ENCODE measurements around the gene CNTNAP2. TPM values are rescaled to one million over a fixed set of nuclear protein-coding genes. Genes with fewer than 3 reads are reported as not detected.

Gene CNTNAP2
- total and polyA plus RNA-seq, 12 donors, result 0.07 to 0.77 (median 0.24) TPM

DNA sequence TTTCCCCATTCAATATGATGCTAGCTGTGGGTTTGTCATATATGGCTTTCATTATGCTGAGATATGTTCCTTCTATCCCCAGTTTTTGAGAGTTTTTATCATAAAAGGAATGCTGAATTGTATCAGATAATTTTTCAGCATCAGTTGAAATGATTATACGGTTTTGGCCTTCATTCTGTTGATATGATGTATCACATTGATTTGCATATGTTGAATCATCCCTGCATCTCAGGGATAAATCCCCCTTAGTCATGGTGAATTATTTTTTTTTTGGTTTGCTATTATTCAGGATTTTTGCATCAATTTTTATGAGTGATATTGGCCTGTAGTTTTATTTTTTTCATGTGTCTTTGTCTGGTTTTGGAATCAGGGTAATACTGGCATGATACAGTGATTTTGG lies 1321.6 kb downstream of the CNTNAP2 start:
- Histone ChIP-seq H3K4me1 (no peaks in the 10 kb centered on the region), H3K4me3 (no peak overlapping the region), H3K36me3 (no peaks in the 10 kb centered on the region), H3K9me3 (peaks cover 0 to 34% (median 12%) of the 10 kb centered on the region in 11 donors), H3K27ac (no peak overlapping the region), H3K27me3 (no peaks in the 10 kb centered on the region)
- ATAC-seq (no peak), DNase-seq (no peak)
- TF ChIP-seq CTCF (IDR thresholded peaks at IDR 0.05), result no peak
- intact Hi-C loops (cut with DNase I), result no loop called here
- WGBS, 2 donors, result 71 to 82% methylated on average over 1 of the region's 1 CpG

DNA sequence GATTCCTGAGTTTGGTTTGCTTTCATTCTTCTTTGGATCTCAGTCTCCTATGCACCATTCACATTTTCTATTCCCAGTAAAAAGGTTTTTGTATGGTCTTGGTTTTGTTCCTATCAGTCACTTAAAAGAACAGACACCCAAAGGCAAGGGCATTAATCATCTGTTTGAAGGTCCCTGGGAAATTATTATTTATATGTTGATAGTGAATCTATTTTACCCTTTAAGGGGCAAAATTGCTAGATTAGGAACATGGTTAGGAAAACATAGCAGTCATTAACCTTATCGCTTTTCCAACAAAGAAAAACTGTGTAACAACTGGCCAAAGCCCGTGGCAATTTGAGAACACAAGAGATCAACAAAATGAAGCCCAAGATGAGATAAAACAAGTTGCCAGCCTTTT lies 1327.3 kb downstream of the CNTNAP2 start:
- no peak overlapping the region for H3K27ac ChIP-seq
- intact Hi-C loops (cut with DNase I), result no loop called here
- ATAC-seq, result no peak
- H3K36me3 ChIP-seq, result no peaks in the 10 kb centered on the region
- 56 to 59% methylated on average over 2 of the region's 2 CpGs for WGBS, 2 donors
- TF ChIP-seq CTCF (IDR thresholded peaks at IDR 0.05), result no peak
- no peaks in the 10 kb centered on the region for H3K4me1 ChIP-seq
- no peaks in the 10 kb centered on the region for H3K27me3 ChIP-seq
- peaks cover 0 to 34% (median 12%) of the 10 kb centered on the region in 11 donors for H3K9me3 ChIP-seq
- no peak for DNase-seq
- H3K4me3 ChIP-seq, result no peak overlapping the region

GRCh38 chr7:147452816-147453215 lies 1336.2 kb downstream of the CNTNAP2 start:
- TF ChIP-seq CTCF (IDR thresholded peaks at IDR 0.05), result no peak
- no peaks in the 10 kb centered on the region for H3K9me3 ChIP-seq
- no peaks in the 10 kb centered on the region for H3K36me3 ChIP-seq
- no peak for DNase-seq
- no peak overlapping the region for H3K4me3 ChIP-seq
- no peaks in the 10 kb centered on the region for H3K27me3 ChIP-seq
- intact Hi-C loops (cut with DNase I), result no loop called here
- 58 to 75% methylated on average over 1 of the region's 1 CpG for WGBS, 2 donors
- no peak for ATAC-seq
- no peak overlapping the region for H3K27ac ChIP-seq
- H3K4me1 ChIP-seq, result no peaks in the 10 kb centered on the region

GRCh38 chr7:147465223-147465622 lies 1348.6 kb downstream of the CNTNAP2 start:
- DNase-seq (no peak), ATAC-seq (no peak)
- no peak for TF ChIP-seq CTCF (IDR thresholded peaks at IDR 0.05)
- Histone ChIP-seq H3K9me3 (peaks cover 0 to 2% (median 0%) of the 10 kb centered on the region in 11 donors), H3K27ac (no peak overlapping the region), H3K4me3 (no peak overlapping the region), H3K36me3 (no peaks in the 10 kb centered on the region), H3K4me1 (no peaks in the 10 kb centered on the region), H3K27me3 (no peaks in the 10 kb centered on the region)
- intact Hi-C loops (cut with DNase I), result no loop called here
- WGBS, 2 donors, result 95 to 97% methylated on average over 2 of the region's 2 CpGs

Data from heart right ventricle (tissue), 16 donors.